NCI-H2081 treated with DMSO at 0.1 percent for 48 hours (cell line): ENCODE results near the gene SPEF2.

Experiments used
- DNase-seq: peaks from one replicate; lab custom pipeline; 2025; lab: John Stamatoyannopoulos, UW

The SPEF2 gene

GRCh38 chr5:35856765-35857351 lies 239.2 kb downstream of the SPEF2 start, which contains the start of gene IL7R:
Gene IL7R, plus strand, starts transcription at chr5:35856891. Its CDS starts 87 bp downstream, at chr5:35856978.
- no peak for DNase-seq

- DNase-seq = no peak
These were observed 240.0 kb downstream of the SPEF2 start for GRCh38 chr5:35857606-35858205.

- DNase-seq = peak; percentile 95
These were observed 241.5 kb downstream of the SPEF2 start for GRCh38 chr5:35859101-35859661.

GRCh38 chr5:35860686-35861085 lies 243.0 kb downstream of the SPEF2 start:
- no peak for DNase-seq

GRCh38 chr5:35861718-35862117 lies 244.1 kb downstream of the SPEF2 start:
- DNase-seq = no peak

- DNase-seq = no peak
These were observed 244.5 kb downstream of the SPEF2 start for GRCh38 chr5:35862126-35862525.

- no peak for DNase-seq
These were observed 245.5 kb downstream of the SPEF2 start for GRCh38 chr5:35863159-35863558.
